Measurements from ENCODE around the gene PRR15L.

The PRR15L gene

DNA sequence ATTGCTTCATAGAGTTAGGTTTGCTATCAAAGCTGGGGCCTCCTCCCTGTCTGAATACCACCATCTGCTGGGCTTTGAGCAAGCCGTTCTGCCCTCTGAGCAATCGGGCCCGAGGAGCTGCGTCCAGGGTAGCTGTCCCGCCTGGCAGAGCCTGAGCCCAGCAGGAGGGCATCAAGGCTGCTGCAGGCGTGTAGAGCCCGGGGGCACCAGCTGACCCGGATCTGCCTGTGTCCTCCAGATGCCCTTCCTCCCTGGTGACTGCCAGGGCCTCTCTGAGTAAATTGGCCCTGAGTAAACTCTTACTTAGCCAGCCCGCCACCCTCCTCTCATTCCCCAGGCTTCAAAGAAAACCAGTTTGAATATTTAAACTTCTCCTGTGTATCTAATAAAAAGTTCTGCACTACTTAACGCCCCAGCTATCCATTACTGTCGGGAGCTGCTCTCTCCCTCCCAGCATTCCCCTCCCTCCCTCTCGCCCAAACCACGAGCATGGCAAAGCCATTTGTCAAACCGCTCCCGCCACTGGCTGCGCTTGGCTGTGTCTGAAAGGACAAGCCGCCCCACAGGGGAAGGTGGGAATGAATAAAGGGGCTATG is 29.7 kb upstream of the PRR15L start:
- DNase-seq, result no peak

- DNase-seq, result no peak
These were observed 28.8 kb upstream of the PRR15L start for GRCh38 chr17:47986520-47986919.

GRCh38 chr17:47983492-47984223 is 26.0 kb upstream of the PRR15L start:
- DNase-seq, result no peak

DNA sequence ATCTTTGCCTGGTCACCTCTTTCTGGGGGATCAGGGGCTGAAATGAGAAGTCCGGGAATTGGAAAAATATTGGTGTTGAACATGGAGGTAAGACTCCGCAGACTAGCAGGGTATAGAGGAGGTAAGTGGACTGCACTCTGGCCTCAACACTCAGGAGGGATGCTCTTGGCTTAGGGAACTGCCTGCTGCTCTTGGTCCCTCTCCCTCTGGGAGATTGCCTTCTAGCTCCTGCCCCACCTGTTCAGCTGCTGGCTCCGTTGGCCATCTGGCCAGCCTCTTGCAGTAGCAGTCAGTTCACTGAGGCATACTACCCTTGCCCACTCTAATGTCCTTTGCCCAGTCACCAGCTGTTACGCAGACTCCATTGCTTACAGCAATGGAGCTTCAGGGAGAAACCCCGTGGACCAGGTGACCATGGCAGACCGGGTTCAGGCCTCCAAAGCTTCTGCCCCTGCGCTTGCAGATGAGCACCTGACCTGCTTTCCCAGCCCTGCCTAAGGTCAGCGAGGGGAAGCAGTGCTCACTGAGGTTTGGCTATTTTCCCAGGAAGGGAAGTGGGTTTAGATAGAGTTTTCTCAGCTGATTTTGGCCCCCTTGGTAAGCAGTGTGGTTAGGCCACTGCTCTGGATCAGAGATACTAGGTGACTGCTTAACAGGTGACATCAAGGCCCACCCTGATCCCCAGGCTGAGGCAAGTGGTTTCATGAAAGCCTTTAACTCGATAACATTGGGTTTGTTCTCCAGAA is 25.1 kb upstream of the PRR15L start:
- no peak for DNase-seq

- no peak for DNase-seq
These were observed 24.5 kb upstream of the PRR15L start for GRCh38 chr17:47982091-47982617.

DNA sequence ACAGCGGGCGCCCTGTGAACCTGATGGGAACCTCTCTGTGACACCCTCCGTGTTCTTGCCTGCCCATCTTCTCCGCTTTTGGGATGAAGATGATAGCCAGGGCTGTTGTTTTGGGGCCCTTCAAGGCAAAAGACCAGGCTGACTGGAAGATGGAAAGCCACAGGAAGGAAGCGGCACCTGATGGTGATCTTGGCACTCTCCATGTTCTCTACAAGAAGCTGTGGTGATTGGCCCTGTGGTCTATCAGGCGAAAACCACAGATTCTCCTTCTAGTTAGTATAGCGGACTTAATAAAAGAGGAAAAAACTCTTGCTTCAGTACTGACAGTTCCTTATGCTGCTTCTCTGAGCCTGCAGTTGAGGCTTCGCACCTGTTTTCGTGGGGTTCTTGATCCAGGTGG is 23.8 kb upstream of the PRR15L start:
- DNase-seq, result no peak

DNA sequence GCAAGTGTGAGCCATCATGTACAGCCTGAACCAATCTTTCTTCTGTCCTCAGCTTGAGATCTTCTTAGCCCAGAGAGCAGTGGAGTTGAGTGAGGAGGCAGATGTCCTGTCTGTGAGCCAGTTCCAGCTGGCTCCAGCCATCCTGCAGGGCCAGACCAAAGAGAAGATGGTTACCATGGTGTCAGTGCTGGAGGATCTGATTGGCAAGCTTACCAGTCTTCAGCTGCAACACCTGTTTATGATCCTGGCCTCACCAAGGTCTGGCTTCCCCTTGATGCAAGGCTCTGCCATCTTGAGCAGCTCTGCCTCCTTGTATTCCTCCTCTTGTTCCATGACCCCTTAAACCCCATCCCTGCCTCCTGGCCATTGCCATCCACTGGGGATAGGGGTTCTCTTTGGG is 22.9 kb upstream of the PRR15L start:
- no peak for DNase-seq

DNA sequence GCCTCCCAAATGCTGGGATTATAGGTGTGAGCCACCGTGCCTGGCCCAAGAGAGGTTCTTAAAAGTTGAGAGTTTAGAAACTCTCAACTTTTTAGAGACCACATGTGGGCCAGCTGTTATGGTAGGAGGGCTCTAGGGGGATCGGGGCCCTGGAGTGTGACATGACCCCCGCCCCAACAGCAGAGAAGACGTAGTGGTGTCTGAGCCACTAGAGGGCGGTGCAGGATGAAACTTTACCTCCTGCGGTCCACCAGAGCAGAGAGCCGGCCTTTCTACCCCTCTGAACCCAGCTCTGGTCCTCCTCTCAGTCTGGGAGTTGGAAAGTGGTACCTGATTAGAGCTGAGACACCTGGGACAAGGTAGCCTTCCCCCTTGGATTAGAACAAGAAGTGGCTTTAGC is 20.6 kb upstream of the PRR15L start:
- DNase-seq, result peak; percentile 52

DNA sequence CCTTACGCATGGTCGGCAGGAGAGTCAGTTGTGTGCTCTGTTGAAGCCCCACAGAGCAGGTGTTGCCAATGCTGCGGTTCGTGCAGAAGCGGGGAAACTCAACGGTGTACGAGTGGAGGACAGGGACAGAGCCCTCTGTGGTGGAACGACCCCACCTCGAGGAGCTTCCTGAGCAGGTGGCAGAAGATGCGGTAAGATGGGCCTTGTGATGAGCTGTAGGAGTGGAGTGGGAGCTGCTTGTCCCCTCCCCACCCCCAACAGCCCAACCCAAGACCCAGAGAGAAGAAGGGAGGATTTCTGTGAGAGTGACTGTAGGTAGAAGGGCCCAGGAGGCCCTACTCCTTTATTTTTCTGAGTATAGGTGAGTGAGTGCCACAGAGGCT is 18.1 kb upstream of the PRR15L start:
- no peak for DNase-seq

DNA sequence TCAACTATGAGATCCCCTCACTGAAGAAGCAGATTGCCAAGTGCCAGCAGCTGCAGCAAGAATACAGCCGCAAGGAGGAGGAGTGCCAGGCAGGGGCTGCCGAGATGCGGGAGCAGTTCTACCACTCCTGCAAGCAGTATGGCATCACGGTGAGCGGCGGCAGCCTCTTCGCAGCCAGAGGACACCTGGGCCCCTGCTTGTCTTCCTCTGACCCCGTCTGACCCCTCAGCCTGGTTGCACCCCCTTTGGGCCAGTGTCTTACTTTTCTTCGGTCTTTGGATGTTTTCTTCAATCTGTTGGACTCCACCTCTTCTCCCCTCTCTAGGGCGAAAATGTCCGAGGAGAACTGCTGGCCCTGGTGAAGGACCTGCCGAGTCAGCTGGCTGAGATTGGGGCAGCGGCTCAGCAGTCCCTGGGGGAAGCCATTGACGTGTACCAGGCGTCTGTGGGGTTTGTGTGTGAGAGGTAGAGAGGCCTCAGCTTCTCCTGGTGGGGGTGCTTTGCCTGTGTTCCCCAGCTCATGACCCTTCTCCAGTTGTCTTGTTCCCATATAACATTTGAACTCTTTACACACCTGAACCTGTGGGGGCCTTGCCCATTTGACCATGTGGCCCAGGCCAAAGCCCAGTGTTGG is 17.6 kb upstream of the PRR15L start:
- DNase-seq, result no peak

GRCh38 chr17:47973541-47973940 is 15.9 kb upstream of the PRR15L start:
- no peak for DNase-seq

DNA sequence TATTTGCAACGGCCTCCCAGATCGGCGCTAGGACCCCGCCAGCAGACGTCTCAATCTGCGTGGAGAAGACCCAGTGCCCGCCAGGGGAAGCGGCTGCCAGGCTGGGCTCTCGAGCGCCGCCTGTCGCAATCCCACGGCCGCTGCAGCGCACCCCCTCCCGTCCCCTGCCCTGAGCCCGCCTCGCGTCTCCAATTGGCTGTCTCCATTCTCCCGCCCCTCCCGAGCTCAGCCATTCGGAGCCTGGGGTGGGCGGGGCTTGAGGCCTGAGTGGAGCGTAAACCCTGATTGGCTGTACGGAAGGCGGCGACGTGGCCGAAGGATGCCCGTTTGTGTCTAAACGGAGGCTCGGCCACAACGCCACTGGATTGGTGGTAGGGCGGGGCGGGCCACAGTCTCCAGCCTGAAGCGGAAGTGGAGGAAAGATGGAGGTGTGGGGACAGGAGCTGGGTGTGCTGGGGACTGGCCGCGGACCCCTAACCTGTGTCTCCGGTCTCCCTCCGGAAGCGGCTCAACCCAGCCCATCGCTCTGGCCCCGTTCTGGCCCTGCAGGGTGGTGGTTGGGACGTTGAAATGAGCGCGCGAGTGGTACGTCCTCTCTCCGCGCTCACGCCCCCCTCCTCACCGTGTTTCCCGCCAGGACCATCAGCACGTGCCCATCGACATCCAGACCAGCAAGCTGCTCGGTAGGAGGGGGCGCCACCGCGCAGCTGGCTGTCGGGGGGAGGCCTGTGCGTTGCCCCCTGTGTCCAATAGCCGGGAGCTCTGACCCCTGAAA is 13.2 kb upstream of the PRR15L start, which contains the start of gene CDK5RAP3:
CDK5RAP3 (plus strand) TSS at position 389 of the 775 bp plus-strand sequence; CDS start at position 423, 34 bp downstream.
- peak; percentile 99 for DNase-seq

- no peak for DNase-seq
These were observed 12.4 kb upstream of the PRR15L start for GRCh38 chr17:47969930-47970724.

DNA sequence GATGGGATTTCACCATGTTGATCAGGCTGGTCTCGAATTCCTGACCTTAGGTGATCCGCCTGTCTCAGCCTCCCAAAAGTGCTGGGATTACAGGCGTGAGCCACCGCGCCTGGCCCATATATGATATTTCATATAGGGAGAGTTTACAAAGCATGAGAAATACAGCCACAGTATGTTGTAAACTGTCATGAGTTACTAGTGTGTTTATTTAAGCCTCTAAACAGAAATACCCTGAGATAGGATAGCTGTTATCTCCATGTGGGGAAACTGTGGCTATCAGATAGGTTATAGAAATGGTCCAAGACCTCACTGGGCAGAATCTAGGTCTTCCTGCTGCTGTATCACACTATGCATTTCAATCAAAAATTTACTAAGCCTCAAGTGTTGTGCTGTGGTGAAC is 11.2 kb upstream of the PRR15L start:
- no peak for DNase-seq

DNA sequence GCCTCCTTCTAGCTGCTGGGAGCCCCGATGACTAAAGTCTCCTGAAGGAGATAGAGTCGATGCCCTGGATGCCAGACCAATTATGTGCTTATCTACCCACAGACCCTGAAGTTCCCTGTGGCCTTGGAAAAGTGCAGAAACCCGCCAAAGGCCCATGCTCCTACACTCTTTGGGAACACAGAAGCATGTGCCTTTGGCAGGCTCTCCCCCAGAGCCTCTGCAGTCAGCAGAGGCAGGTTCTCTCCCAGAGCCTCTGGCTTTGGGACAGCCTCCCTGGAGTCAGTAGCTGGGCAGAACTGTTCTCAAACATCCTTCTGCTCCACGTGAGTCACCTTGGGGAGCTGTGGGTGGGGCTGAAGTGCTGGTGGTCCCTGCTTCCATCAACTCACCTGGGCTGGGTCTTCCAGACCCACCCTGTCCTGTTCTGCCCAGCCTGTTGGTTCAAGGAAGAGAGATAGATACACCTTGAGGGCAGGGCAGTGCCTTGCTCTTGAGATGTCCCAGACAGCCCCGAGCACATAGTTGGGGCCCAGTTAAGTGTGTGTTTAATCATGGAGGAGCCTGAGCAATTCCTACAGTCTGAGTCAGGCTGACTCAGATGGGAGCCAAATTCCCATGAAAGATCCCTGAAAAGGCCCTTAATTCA is 10.0 kb upstream of the PRR15L start:
- DNase-seq, result peak; percentile 83

GRCh38 chr17:47966079-47966519 is 8.4 kb upstream of the PRR15L start:
- DNase-seq, result no peak

GRCh38 chr17:47964856-47965255 is 7.2 kb upstream of the PRR15L start:
- no peak for DNase-seq

DNA sequence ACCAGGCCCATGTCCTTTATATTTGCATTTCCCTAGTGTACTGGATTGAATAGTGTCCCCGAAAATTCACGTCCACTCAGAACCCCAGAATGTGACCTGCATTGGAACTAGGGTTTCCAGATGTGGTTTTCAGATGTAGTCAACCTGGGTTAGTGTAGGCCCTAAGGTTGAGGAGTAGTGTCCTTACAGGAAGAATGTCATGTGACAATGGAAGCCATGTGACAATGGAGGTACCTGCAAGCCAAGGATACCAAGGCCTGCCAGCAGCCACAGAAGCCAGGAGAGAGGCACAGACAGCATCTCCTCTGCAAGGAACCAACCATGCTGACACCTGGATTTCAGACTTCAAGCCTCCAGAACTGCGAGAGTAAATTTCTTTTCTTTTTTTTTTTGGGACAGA is 5.2 kb upstream of the PRR15L start:
- no peak for DNase-seq

GRCh38 chr17:47961406-47961805 is 3.7 kb upstream of the PRR15L start:
- no peak for DNase-seq

DNA sequence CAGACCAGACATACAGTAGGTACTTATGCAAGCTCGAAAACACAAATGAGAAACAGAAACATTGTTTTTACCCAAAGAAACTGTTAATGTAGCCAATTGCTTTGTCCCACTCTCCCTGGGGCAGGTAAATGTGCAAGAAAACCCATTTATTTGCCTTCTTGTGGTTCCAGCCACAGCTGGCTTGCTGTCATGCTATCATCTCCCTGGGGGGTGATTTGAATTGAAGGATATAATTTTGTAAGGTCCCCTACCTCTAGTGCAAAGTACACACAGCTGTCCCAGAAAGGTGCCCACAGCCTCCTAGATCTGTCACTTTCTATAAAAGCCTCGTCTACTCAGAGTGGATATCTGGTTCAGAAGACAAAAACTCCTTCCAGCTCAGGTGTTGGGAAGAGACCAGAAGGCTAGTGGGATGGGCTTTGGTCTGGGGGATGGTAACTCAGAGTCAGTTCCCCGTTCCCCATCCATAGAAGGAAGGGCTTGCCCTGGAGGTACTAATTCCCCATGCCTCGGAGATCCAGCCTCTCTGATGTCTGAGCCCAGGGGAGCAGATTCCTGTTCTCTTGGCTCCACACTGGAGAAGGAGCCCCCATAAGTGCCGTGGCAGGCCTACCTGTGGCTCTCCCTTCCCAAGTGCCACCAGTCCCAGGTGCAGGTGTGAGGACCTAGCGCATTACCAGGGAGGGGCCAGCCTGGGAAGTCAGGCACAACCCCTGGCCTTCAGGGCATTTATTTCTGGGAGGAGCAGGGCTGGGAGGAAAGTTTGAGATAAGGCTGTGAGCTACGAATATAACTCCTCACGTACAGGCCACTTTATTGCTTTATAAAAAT is 2.4 kb upstream of the PRR15L start:
- no peak for DNase-seq

Measured in fibroblast of upper back skin (primary cell).